ENCODE results near the gene NR2F1. TPM values are rescaled to one million over a fixed set of nuclear protein-coding genes. Genes with fewer than 3 reads are reported as not detected.

Gene NR2F1
- total and polyA plus RNA-seq, 2 donors (not counting 3 experiments of a cell fraction or from before 2014, with no cell fraction given) = 21.5 to 38.7 TPM

DNA sequence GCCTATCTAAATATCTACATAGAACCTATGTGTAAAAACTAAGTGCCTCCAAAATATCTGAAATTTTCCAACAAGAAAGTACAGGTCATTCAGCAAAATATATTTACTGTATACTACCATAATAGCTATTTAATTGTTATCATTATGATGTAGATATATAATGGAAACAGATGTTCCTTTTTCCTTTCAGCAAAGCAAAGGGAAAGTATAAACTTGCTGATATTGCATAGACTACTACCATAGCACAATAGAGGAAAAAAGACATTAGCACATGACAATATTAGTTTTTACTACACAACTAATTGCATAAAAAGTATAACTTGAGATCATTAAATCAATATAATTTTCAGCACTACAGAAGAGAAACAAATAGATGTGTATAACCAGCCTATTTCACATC is 16.9 kb upstream of the NR2F1 start:
- Histone ChIP-seq H2AFZ (ENCODE audit: low read depth, low read length) (no peak overlapping the region), H3K4me1 (ENCODE audit: control insufficient read depth, extremely low read depth, insufficient read depth, low read length) (peaks cover 9% of the 10 kb centered on the region), H3K4me3 (replicated peaks in 1 of 3; ENCODE audit: insufficient read depth in 1 of 3, low read depth in 1 of 3, low read length in 3 of 3) (no peak overlapping the region), H3K9me1 (replicated peaks; ENCODE audit: control insufficient read depth, extremely low read depth, insufficient read depth, low read length) (no peaks in the 10 kb centered on the region), H3K27ac (ENCODE audit: insufficient read depth, low read depth, low read length) (no peak overlapping the region), H3K36me3 (ENCODE audit: control insufficient read depth in 2 of 2, extremely low read depth in 1 of 2, insufficient read depth in 2 of 2, low read length in 2 of 2) (no peaks in the 10 kb centered on the region), H3K9me3 (replicated peaks; ENCODE audit: control insufficient read depth, insufficient read depth, low read length) (no peaks in the 10 kb centered on the region), H3K79me2 (ENCODE audit: control insufficient read depth, insufficient read depth, low read length) (peaks cover 2% of the 10 kb centered on the region), H3K27me3 (ENCODE audit: control insufficient read depth in 2 of 2, insufficient read depth in 2 of 2, low read length in 2 of 2) (no peaks in the 10 kb centered on the region), H3K4me2 (ENCODE audit: insufficient read depth, low read length) (no peak overlapping the region), H3K9ac (replicated peaks; ENCODE audit: extremely low read depth, insufficient read depth, low read length) (no peak overlapping the region), H4K20me1 (replicated peaks; ENCODE audit: control insufficient read depth, extremely low read depth, insufficient read depth, low read length) (no peaks in the 10 kb centered on the region)
- intact Hi-C loops (cut with micrococcal nuclease) = no loop called here
- dilution Hi-C loops (cut with MboI; ENCODE audit: extremely low pct_ligation_motif_present, low sequenced_read_pairs) = no loop called here
- ChIA-PET CTCF (no interaction called here), POLR2A (no interaction called here)
- DNase-seq (ENCODE audit: low read depth, low spot score) (no peak), FAIRE-seq (no peak)
- no TSS peak for BruUV-seq (replicated peaks)
- TF ChIP-seq EZH2 (IDR thresholded peaks at IDR 0.05; ENCODE audit: borderline replicate concordance, low read depth, low read length, severe bottlenecking) (no peak), POLR2A (IDR thresholded peaks at IDR 0.05; ENCODE audit: low read depth, low read length) (no peak), JUN (IDR thresholded peaks at IDR 0.05; ENCODE audit: borderline replicate concordance, insufficient read depth, insufficient read length, low read depth) (no peak), GATA2 (IDR thresholded peaks at IDR 0.05; ENCODE audit: insufficient read depth, insufficient read length, low read depth, low read length) (no peak), MYC (IDR thresholded peaks at IDR 0.05; ENCODE audit: low read depth, low read length) (no peak), POLR2AphosphoS5 (IDR thresholded peaks at IDR 0.05; ENCODE audit: insufficient read depth, low read depth, low read length) (no peak), FOS (IDR thresholded peaks at IDR 0.05; ENCODE audit: borderline replicate concordance, insufficient read depth, low read length) (no peak)
- TF ChIP-seq, protein P1, sequence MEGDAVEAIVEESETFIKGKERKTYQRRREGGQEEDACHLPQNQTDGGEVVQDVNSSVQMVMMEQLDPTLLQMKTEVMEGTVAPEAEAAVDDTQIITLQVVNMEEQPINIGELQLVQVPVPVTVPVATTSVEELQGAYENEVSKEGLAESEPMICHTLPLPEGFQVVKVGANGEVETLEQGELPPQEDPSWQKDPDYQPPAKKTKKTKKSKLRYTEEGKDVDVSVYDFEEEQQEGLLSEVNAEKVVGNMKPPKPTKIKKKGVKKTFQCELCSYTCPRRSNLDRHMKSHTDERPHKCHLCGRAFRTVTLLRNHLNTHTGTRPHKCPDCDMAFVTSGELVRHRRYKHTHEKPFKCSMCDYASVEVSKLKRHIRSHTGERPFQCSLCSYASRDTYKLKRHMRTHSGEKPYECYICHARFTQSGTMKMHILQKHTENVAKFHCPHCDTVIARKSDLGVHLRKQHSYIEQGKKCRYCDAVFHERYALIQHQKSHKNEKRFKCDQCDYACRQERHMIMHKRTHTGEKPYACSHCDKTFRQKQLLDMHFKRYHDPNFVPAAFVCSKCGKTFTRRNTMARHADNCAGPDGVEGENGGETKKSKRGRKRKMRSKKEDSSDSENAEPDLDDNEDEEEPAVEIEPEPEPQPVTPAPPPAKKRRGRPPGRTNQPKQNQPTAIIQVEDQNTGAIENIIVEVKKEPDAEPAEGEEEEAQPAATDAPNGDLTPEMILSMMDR (IDR thresholded peaks at IDR 0.05; ENCODE audit: extremely low read depth in 1 of 2, insufficient read depth in 1 of 2, low read depth in 1 of 2, low read length in 2 of 2) = no peak
- TF ChIP-seq, protein P2, sequence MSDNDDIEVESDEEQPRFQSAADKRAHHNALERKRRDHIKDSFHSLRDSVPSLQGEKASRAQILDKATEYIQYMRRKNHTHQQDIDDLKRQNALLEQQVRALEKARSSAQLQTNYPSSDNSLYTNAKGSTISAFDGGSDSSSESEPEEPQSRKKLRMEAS (IDR thresholded peaks at IDR 0.05; ENCODE audit: insufficient read depth, insufficient read length) = no peak
